Mesendoderm (in vitro differentiated cells): ENCODE results near the gene ADISSP.

Experiments
- DNase-seq: peaks from one replicate; pipeline ENCODE4 v3.0.0; 2013
- H2AK5ac ChIP-seq: 2 replicates; pipeline ENCODE4 v1.6.1; 2013; ENCODE audit warnings: low read length, inconsistent platforms
- H2BK120ac ChIP-seq: 2 replicates; pipeline ENCODE4 v1.6.1; 2013; ENCODE audit warnings: low read depth, mild to moderate bottlenecking, low read length, moderate library complexity, mixed read lengths
- H2BK15ac ChIP-seq: replicated peaks from 2 replicates; pipeline ENCODE4 v1.6.1; 2013; ENCODE audit warnings: low read depth, mild to moderate bottlenecking, moderate library complexity
- H2BK5ac ChIP-seq: 2 replicates; pipeline ENCODE4 v1.6.1; 2013; ENCODE audit warnings: low read length, inconsistent platforms
- H3K18ac ChIP-seq: 2 replicates; pipeline ENCODE4 v1.6.1; 2013; ENCODE audit warnings: mild to moderate bottlenecking, low read length, mixed read lengths
- H3K23ac ChIP-seq: one replicate; pipeline ENCODE4 v1.6.1; 2013; ENCODE audit warnings: low read length
- H3K27ac ChIP-seq: 2 replicates; pipeline ENCODE4 v1.5.1; 2013; ENCODE audit warnings: low read depth, mild to moderate bottlenecking, inconsistent platforms, low read length, moderate library complexity
- H3K27me3 ChIP-seq: 2 replicates; pipeline ENCODE4 v1.6.1; 2013; ENCODE audit warnings: low read length, control low read depth, mild to moderate bottlenecking, inconsistent platforms; ENCODE audit not compliant: insufficient read depth, poor library complexity
- H3K36me3 ChIP-seq: 2 replicates; pipeline ENCODE4 v1.6.1; 2013; ENCODE audit warnings: low read length, inconsistent platforms; ENCODE audit not compliant: control insufficient read depth, insufficient read depth
- H3K4ac ChIP-seq: one replicate; pipeline ENCODE4 v1.6.1; 2013; ENCODE audit warnings: low read depth, mild to moderate bottlenecking, low read length, moderate library complexity
- H3K4me1 ChIP-seq: 2 replicates; pipeline ENCODE4 v1.6.1; 2013; ENCODE audit warnings: low read depth, low read length, inconsistent platforms; ENCODE audit not compliant: control insufficient read depth
- H3K4me2 ChIP-seq: 2 replicates; pipeline ENCODE4 v1.6.1; 2013; ENCODE audit warnings: low read length
- H3K4me3 ChIP-seq: 2 replicates; pipeline ENCODE4 v1.5.1; 2013; ENCODE audit warnings: mild to moderate bottlenecking, low read length
- H3K56ac ChIP-seq: one replicate; pipeline ENCODE4 v1.6.1; 2013; ENCODE audit warnings: low read length
- H3K79me1 ChIP-seq: 2 replicates; pipeline ENCODE4 v1.6.1; 2013; ENCODE audit warnings: low read length, inconsistent platforms
- H3K79me2 ChIP-seq: 2 replicates; pipeline ENCODE4 v1.6.1; 2013; ENCODE audit warnings: mild to moderate bottlenecking, low read length; ENCODE audit not compliant: control insufficient read depth, insufficient read depth
- H3K9ac ChIP-seq: 2 replicates; pipeline ENCODE4 v1.6.1; 2013; ENCODE audit warnings: low read length, inconsistent platforms
- H4K5ac ChIP-seq: one replicate; pipeline ENCODE4 v1.6.1; 2013; ENCODE audit warnings: low read length
- H4K8ac ChIP-seq: one replicate; pipeline ENCODE4 v1.6.1; 2013; ENCODE audit warnings: low read depth, mild to moderate bottlenecking, control low read depth, low read length, moderate library complexity
- WGBS: extraction: QIAGEN DNeasy Blood & Tissue Kit; methylation state at CpG from one replicate; pipeline ENCODE4 v1.1.7; 2013; ENCODE audit warnings: low lambda C conversion rate, missing lambda C conversion rate; ENCODE audit not compliant: insufficient coverage; ENCODE audit errors: extremely low coverage; 5-methylcytosine and 5-hydroxymethylcytosine counted together

Gene ADISSP

DNA sequence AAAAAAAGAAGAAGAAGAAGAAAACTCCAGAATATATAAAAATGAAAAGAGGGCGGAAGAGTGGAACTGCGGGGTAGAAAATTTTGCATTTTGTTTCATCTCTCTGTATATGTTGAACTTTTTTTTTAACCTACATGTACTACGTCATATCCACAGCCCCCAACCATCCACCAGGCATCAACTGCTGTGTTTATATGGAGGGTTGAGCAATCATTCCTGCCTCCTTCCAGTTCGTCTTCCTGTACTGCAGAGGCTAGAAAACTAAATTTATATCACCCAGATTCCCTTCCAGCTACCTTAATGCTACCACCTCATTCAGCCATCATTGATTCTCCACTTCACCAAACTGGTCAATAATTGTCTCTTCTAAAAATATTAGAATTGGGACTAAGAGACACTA is 45.6 kb downstream of the ADISSP start:
- no peaks in the 10 kb centered on the region for H3K79me2 ChIP-seq
- no peaks in the 10 kb centered on the region for H3K36me3 ChIP-seq
- no peaks in the 10 kb centered on the region for H3K79me1 ChIP-seq
- no peak overlapping the region for H3K27ac ChIP-seq
- no peaks in the 10 kb centered on the region for H3K27me3 ChIP-seq
- H3K56ac ChIP-seq, result no peak overlapping the region
- no peak overlapping the region for H2BK5ac ChIP-seq
- H4K5ac ChIP-seq, result no peak overlapping the region
- no peak overlapping the region for H2AK5ac ChIP-seq
- H2BK120ac ChIP-seq, result no peak overlapping the region
- H4K8ac ChIP-seq, result no peak overlapping the region
- WGBS, result no CpG with 5 or more reads among the region's 4 CpGs
- DNase-seq, result no peak
- no peak overlapping the region for H2BK15ac ChIP-seq
- H3K4ac ChIP-seq, result no peak overlapping the region
- no peak overlapping the region for H3K23ac ChIP-seq
- H3K4me2 ChIP-seq, result no peak overlapping the region
- H3K18ac ChIP-seq, result no peak overlapping the region
- H3K4me1 ChIP-seq, result no peaks in the 10 kb centered on the region
- H3K9ac ChIP-seq, result no peak overlapping the region
- H3K4me3 ChIP-seq, result no peak overlapping the region

DNA sequence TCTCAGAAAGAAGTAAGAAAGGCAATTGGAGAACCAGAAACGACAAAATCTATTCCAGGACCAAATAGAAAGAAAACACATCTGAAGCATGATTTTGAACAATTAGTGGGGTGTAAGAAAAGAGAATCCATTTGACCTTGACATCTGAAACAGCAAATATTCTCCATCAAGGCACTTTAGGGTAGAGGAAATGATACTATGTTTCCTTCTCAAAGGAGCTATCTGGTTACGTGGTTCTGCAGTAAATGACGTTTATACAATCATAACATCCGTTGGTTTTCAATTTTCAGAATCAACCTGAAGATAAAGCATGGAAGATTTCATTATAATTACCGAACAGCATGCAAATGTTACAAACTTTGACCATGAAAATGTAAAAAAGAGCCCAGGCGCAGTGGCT is 46.9 kb downstream of the ADISSP start:
- Histone ChIP-seq H3K56ac (no peak overlapping the region), H3K79me2 (no peaks in the 10 kb centered on the region), H2BK120ac (no peak overlapping the region), H4K5ac (no peak overlapping the region), H2BK15ac (no peak overlapping the region), H2BK5ac (no peak overlapping the region), H3K79me1 (no peaks in the 10 kb centered on the region), H3K4ac (no peak overlapping the region), H3K27ac (no peak overlapping the region), H2AK5ac (no peak overlapping the region), H3K23ac (no peak overlapping the region), H3K4me2 (no peak overlapping the region), H3K36me3 (no peaks in the 10 kb centered on the region), H4K8ac (no peak overlapping the region), H3K4me3 (no peak overlapping the region), H3K27me3 (no peaks in the 10 kb centered on the region), H3K4me1 (no peaks in the 10 kb centered on the region), H3K9ac (no peak overlapping the region), H3K18ac (no peak overlapping the region)
- no CpG with 5 or more reads among the region's 6 CpGs for WGBS
- no peak for DNase-seq

DNA sequence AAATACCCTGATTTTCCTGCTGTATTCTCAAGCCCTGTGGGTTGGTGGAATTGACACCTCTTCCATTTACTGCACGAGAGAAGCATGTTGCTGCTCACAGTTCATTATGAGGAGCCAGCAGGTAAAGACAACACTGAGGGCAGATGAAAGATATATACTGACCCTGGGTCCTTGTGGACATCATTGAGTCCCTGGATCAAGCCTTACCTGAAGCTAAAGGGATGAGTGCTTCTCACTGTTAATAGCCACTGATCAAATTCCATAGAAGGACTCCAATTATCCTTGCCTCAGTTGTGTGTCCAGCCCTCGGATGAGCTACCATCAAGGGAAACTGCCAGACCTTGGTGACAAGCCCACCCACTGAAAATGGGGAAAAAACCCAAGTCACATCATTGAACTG is 47.5 kb downstream of the ADISSP start:
- Histone ChIP-seq H3K4me3 (no peak overlapping the region), H3K36me3 (no peaks in the 10 kb centered on the region), H3K56ac (no peak overlapping the region), H3K79me1 (no peaks in the 10 kb centered on the region), H4K8ac (no peak overlapping the region), H4K5ac (no peak overlapping the region), H2AK5ac (no peak overlapping the region), H2BK15ac (no peak overlapping the region), H2BK120ac (no peak overlapping the region), H3K4me1 (no peaks in the 10 kb centered on the region), H3K23ac (no peak overlapping the region), H3K4me2 (no peak overlapping the region), H3K79me2 (no peaks in the 10 kb centered on the region), H3K4ac (no peak overlapping the region), H3K18ac (no peak overlapping the region), H3K27ac (no peak overlapping the region), H3K27me3 (no peaks in the 10 kb centered on the region), H3K9ac (no peak overlapping the region), H2BK5ac (no peak overlapping the region)
- DNase-seq, result no peak
- WGBS, result no CpG with 5 or more reads among the region's 2 CpGs

DNA sequence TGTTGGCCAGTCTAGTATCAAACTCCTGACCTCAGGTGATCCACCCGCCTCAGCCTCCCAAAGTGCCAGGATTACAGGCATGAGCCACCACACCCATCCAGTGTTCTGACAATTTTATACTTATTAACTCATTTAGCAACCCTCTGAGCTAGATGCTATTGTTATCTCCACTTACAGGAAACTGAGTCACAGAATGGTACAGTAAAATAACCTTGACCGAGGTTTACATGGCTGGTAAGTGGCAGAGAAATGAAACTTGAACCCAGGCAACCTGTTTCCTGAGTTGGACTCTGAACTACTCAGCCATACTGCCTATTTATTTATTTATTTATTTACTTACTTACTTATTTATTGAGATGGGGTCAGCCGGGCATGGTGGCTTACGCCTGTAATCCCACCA is 48.5 kb downstream of the ADISSP start:
- Histone ChIP-seq H3K18ac (no peak overlapping the region), H2BK5ac (no peak overlapping the region), H3K79me1 (no peaks in the 10 kb centered on the region), H3K4me3 (no peak overlapping the region), H2AK5ac (no peak overlapping the region), H3K27ac (no peak overlapping the region), H3K23ac (no peak overlapping the region), H4K5ac (no peak overlapping the region), H3K4me2 (no peak overlapping the region), H3K4ac (no peak overlapping the region), H4K8ac (no peak overlapping the region), H2BK15ac (no peak overlapping the region), H3K56ac (no peak overlapping the region), H3K79me2 (no peaks in the 10 kb centered on the region), H3K9ac (no peak overlapping the region), H3K36me3 (no peaks in the 10 kb centered on the region), H2BK120ac (no peak overlapping the region), H3K27me3 (no peaks in the 10 kb centered on the region), H3K4me1 (no peaks in the 10 kb centered on the region)
- WGBS, result no CpG with 5 or more reads among the region's 4 CpGs
- DNase-seq, result no peak

DNA sequence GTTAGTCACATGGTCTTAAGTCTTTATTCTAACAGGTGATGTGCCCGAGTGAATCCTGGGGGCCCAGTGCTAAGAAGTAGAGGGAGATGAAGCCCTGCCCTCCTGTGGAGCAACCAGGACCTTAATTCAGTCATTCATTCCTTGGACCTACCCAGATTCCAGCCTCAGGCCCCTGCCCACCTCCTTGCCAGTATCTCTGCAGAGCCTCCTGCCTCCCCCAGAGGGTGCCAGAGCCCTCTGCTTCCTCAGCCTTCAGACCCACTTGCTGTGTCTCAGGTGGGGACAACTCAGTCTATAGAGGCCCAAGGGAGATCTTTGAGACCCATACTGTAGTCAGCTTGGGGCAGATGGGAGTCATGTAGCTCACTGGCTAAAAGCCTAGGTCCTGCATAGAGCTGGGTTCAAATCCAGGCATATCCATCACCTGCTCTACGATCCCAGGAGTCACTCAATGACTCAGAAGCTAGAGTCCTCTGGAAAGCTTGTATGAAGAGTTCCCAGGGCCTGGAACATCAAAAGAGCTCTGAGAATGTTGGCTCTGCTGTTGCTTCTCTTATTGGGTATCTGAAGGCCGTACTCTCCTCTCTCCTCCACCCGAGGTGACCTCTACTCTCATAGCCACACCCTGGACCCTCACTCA is 51.2 kb downstream of the ADISSP start:
- Histone ChIP-seq H3K79me1 (no peaks in the 10 kb centered on the region), H3K4ac (no peak overlapping the region), H3K27ac (no peak overlapping the region), H3K79me2 (no peaks in the 10 kb centered on the region), H4K5ac (no peak overlapping the region), H3K4me1 (no peaks in the 10 kb centered on the region), H2BK5ac (no peak overlapping the region), H3K27me3 (no peaks in the 10 kb centered on the region), H3K36me3 (no peaks in the 10 kb centered on the region), H4K8ac (no peak overlapping the region), H2AK5ac (no peak overlapping the region), H2BK120ac (no peak overlapping the region), H3K56ac (no peak overlapping the region), H3K9ac (no peak overlapping the region), H3K4me2 (no peak overlapping the region), H3K23ac (no peak overlapping the region), H3K4me3 (no peak overlapping the region), H3K18ac (no peak overlapping the region), H2BK15ac (no peak overlapping the region)
- peak; percentile 80 for DNase-seq
- WGBS, result no CpG with 5 or more reads among the region's 4 CpGs

DNA sequence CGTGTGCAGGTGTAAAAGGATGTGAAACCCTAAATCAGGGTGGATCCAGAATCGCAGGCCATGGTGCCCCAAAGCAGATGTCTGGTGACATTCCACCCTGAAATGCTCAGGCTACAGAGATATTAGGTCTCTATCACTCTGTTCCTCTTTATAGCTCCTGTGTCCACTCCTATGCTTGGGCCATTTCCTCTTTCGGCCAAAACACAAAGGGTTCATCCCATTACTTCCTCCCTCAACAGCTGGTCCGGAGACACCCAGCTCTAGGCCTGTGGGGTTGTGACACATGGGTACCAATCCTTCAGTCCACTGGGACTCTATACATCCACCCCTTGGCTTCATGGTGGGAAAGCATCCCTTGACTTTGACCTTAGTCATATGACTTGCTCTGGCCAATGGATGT is 53.5 kb downstream of the ADISSP start:
- Histone ChIP-seq H3K79me2 (no peaks in the 10 kb centered on the region), H3K79me1 (no peaks in the 10 kb centered on the region), H2BK15ac (no peak overlapping the region), H3K18ac (no peak overlapping the region), H3K56ac (no peak overlapping the region), H3K4me1 (no peaks in the 10 kb centered on the region), H3K4ac (no peak overlapping the region), H3K23ac (no peak overlapping the region), H3K27ac (no peak overlapping the region), H4K5ac (no peak overlapping the region), H3K4me3 (no peak overlapping the region), H3K27me3 (no peaks in the 10 kb centered on the region), H3K9ac (no peak overlapping the region), H2BK120ac (no peak overlapping the region), H2BK5ac (no peak overlapping the region), H4K8ac (no peak overlapping the region), H3K36me3 (no peaks in the 10 kb centered on the region), H2AK5ac (no peak overlapping the region), H3K4me2 (no peak overlapping the region)
- DNase-seq, result no peak
- WGBS, result no CpG with 5 or more reads among the region's 4 CpGs
